ENCODE measurements around the gene SCTR.

SCTR gene

DNA sequence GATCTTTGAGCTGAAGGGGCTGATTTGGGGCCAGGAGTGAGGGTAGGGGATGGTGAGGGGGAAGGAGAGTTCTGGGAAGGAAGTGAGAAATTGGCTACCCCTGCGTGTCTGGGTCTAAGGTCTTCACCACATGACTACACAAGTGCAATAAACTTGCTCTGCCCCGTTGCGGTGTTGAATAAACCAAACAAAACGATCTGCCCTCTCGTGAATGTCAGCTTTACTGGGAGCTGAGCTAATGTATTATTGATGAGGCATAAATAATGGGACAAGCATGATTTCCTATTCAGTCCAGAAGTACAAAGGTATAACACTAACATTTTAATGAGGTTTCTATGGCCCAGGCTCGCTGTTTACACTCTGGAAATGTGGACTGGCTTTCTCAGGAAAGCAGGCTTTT lies 11.9 kb upstream of the SCTR start:
- WGBS = 56% methylated on average over 5 of the region's 6 CpGs
- H3K18ac ChIP-seq (ENCODE audit: low read depth in 1 of 2, low read length in 2 of 2) = no peak overlapping the region
- DNase-seq = no peak
- no peak overlapping the region for H2AFZ ChIP-seq (ENCODE audit: low read depth, low read length)
- peaks cover 40% of the 10 kb centered on the region for H3K9me3 ChIP-seq (ENCODE audit: control insufficient read depth, low read length)
- no peaks in the 10 kb centered on the region for H3K4me1 ChIP-seq (ENCODE audit: control insufficient read depth, insufficient read depth, low read depth, low read length)
- no peak overlapping the region for H3K9ac ChIP-seq (ENCODE audit: low read length)
- H2BK12ac ChIP-seq (ENCODE audit: low read length in 2 of 2) = no peak overlapping the region
- no peaks in the 10 kb centered on the region for H3K79me1 ChIP-seq (replicated peaks; ENCODE audit: low read length, poor library complexity, severe bottlenecking)
- no peak overlapping the region for H3K27ac ChIP-seq (ENCODE audit: low read length, poor library complexity, severe bottlenecking)
- H3K4me3 ChIP-seq (ENCODE audit: insufficient read depth in 1 of 2, low read depth in 1 of 2, low read length in 2 of 2) = no peak overlapping the region
- no peak overlapping the region for H3K4ac ChIP-seq (ENCODE audit: low read depth in 1 of 2, low read length in 2 of 2)
- H3K36me3 ChIP-seq (ENCODE audit: control insufficient read depth in 1 of 2, insufficient read depth in 2 of 2, low read depth in 1 of 2, low read length in 2 of 2) = no peaks in the 10 kb centered on the region
- H3K27me3 ChIP-seq (ENCODE audit: control insufficient read depth in 1 of 2, insufficient read depth in 1 of 2, low read length in 2 of 2) = peaks cover 11 to 29% of the 10 kb centered on the region in 2 experiments
- no peak overlapping the region for H2AK5ac ChIP-seq (ENCODE audit: low read length, severe bottlenecking)
- no peak overlapping the region for H3K14ac ChIP-seq (ENCODE audit: low read length in 2 of 2)
- no peak overlapping the region for H4K91ac ChIP-seq (ENCODE audit: low read length)
- H4K8ac ChIP-seq (ENCODE audit: low read length) = no peak overlapping the region
- H2BK15ac ChIP-seq (ENCODE audit: low read depth, poor library complexity, severe bottlenecking) = no peak overlapping the region
- H3K23ac ChIP-seq (ENCODE audit: low read length in 2 of 2) = no peak overlapping the region
- no peak overlapping the region for H2BK120ac ChIP-seq (ENCODE audit: low read depth, low read length)
- no peak overlapping the region for H2BK5ac ChIP-seq (ENCODE audit: low read depth, low read length, poor library complexity, severe bottlenecking)
- no peak overlapping the region for H3K4me2 ChIP-seq (ENCODE audit: low read length, poor library complexity, severe bottlenecking)

- Histone ChIP-seq H2AK5ac (ENCODE audit: low read length, severe bottlenecking) (no peak overlapping the region), H3K14ac (ENCODE audit: low read length in 2 of 2) (no peak overlapping the region), H3K18ac (ENCODE audit: low read depth in 1 of 2, low read length in 2 of 2) (no peak overlapping the region), H2BK120ac (ENCODE audit: low read depth, low read length) (no peak overlapping the region), H3K27me3 (ENCODE audit: control insufficient read depth in 1 of 2, insufficient read depth in 1 of 2, low read length in 2 of 2) (peaks cover 8 to 20% of the 10 kb centered on the region in 2 experiments), H4K8ac (ENCODE audit: low read length) (no peak overlapping the region), H2BK12ac (ENCODE audit: low read length in 2 of 2) (no peak overlapping the region), H4K91ac (ENCODE audit: low read length) (no peak overlapping the region), H3K4ac (ENCODE audit: low read depth in 1 of 2, low read length in 2 of 2) (no peak overlapping the region), H3K23ac (ENCODE audit: low read length in 2 of 2) (no peak overlapping the region), H3K36me3 (ENCODE audit: control insufficient read depth in 1 of 2, insufficient read depth in 2 of 2, low read depth in 1 of 2, low read length in 2 of 2) (no peaks in the 10 kb centered on the region), H3K9me3 (ENCODE audit: control insufficient read depth, low read length) (peaks cover 44% of the 10 kb centered on the region), H3K27ac (ENCODE audit: low read length, poor library complexity, severe bottlenecking) (no peak overlapping the region), H2BK15ac (ENCODE audit: low read depth, poor library complexity, severe bottlenecking) (no peak overlapping the region), H3K9ac (ENCODE audit: low read length) (no peak overlapping the region), H3K79me1 (replicated peaks; ENCODE audit: low read length, poor library complexity, severe bottlenecking) (no peaks in the 10 kb centered on the region), H3K4me2 (ENCODE audit: low read length, poor library complexity, severe bottlenecking) (no peak overlapping the region), H3K4me1 (ENCODE audit: control insufficient read depth, insufficient read depth, low read depth, low read length) (no peaks in the 10 kb centered on the region), H2AFZ (ENCODE audit: low read depth, low read length) (no peak overlapping the region), H3K4me3 (ENCODE audit: insufficient read depth in 1 of 2, low read depth in 1 of 2, low read length in 2 of 2) (no peak overlapping the region), H2BK5ac (ENCODE audit: low read depth, low read length, poor library complexity, severe bottlenecking) (no peak overlapping the region)
- no CpG with 5 or more reads among the region's 1 CpG for WGBS
- DNase-seq = no peak
Measured at GRCh38 chr2:119533560-119533959, 9.3 kb upstream of the SCTR start.

DNA sequence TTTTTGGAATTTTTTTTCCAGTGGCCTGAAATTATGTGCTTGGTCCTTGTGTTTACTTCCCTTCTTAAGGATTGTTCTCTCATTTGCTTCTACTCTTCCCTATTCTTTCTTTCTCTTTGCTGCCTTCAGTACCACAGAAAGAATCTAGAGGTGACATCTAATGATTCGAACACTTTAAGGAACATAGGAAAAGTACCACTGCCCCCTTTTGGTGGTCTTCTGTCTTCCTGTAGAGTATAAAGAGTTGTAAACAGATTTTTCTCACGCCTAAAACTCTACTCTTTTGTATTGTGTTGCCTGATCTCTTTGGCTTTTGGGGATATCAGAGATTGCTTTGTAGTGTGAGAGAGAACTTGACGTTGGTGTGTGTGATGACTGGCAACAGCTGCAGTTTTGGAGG lies 7.0 kb upstream of the SCTR start:
- Histone ChIP-seq H3K4ac (ENCODE audit: low read depth in 1 of 2, low read length in 2 of 2) (no peak overlapping the region), H3K23ac (ENCODE audit: low read length in 2 of 2) (no peak overlapping the region), H2BK120ac (ENCODE audit: low read depth, low read length) (no peak overlapping the region), H2BK5ac (ENCODE audit: low read depth, low read length, poor library complexity, severe bottlenecking) (no peak overlapping the region), H3K9ac (ENCODE audit: low read length) (no peak overlapping the region), H3K27me3 (ENCODE audit: control insufficient read depth in 1 of 2, insufficient read depth in 1 of 2, low read length in 2 of 2) (peaks cover 30 to 31% of the 10 kb centered on the region in 2 experiments), H3K4me2 (ENCODE audit: low read length, poor library complexity, severe bottlenecking) (no peak overlapping the region), H2AFZ (ENCODE audit: low read depth, low read length) (no peak overlapping the region), H3K27ac (ENCODE audit: low read length, poor library complexity, severe bottlenecking) (no peak overlapping the region), H3K4me3 (ENCODE audit: insufficient read depth in 1 of 2, low read depth in 1 of 2, low read length in 2 of 2) (no peak overlapping the region), H3K36me3 (ENCODE audit: control insufficient read depth in 1 of 2, insufficient read depth in 2 of 2, low read depth in 1 of 2, low read length in 2 of 2) (no peaks in the 10 kb centered on the region), H3K9me3 (ENCODE audit: control insufficient read depth, low read length) (peaks cover 44% of the 10 kb centered on the region), H2AK5ac (ENCODE audit: low read length, severe bottlenecking) (no peak overlapping the region), H2BK15ac (ENCODE audit: low read depth, poor library complexity, severe bottlenecking) (no peak overlapping the region), H4K91ac (ENCODE audit: low read length) (no peak overlapping the region), H3K18ac (ENCODE audit: low read depth in 1 of 2, low read length in 2 of 2) (no peak overlapping the region), H2BK12ac (ENCODE audit: low read length in 2 of 2) (no peak overlapping the region), H3K4me1 (ENCODE audit: control insufficient read depth, insufficient read depth, low read depth, low read length) (no peaks in the 10 kb centered on the region), H4K8ac (ENCODE audit: low read length) (no peak overlapping the region), H3K79me1 (replicated peaks; ENCODE audit: low read length, poor library complexity, severe bottlenecking) (no peaks in the 10 kb centered on the region), H3K14ac (ENCODE audit: low read length in 2 of 2) (no peak overlapping the region)
- WGBS = 25% methylated on average over 2 of the region's 3 CpGs
- no peak for DNase-seq

DNA sequence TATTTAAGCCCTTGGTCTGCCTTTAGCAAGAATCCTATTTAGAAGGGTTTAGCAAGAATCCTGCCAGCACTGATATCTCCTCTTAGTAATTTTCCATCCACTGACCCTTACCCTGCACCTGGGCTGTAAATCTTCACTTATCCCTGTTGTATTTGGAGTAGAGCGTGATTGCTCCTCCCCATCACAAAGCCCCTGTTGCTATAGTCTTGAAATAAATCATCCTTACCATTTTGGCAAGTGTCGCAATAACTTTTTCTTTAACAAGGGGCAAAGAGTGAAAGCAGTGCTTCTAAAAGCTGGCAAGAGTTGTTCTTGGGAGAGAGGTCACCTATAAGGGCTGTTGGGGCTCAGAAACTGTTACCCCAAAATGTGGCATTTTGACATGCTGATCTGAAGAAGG lies 3.7 kb upstream of the SCTR start:
- no peak overlapping the region for H3K14ac ChIP-seq (ENCODE audit: low read length in 2 of 2)
- no peaks in the 10 kb centered on the region for H3K79me1 ChIP-seq (replicated peaks; ENCODE audit: low read length, poor library complexity, severe bottlenecking)
- H4K8ac ChIP-seq (ENCODE audit: low read length) = no peak overlapping the region
- H3K36me3 ChIP-seq (ENCODE audit: control insufficient read depth in 1 of 2, insufficient read depth in 2 of 2, low read depth in 1 of 2, low read length in 2 of 2) = no peaks in the 10 kb centered on the region
- no peak overlapping the region for H3K18ac ChIP-seq (ENCODE audit: low read depth in 1 of 2, low read length in 2 of 2)
- peaks cover 12% of the 10 kb centered on the region for H3K4me1 ChIP-seq (ENCODE audit: control insufficient read depth, insufficient read depth, low read depth, low read length)
- 67% methylated on average over 1 of the region's 2 CpGs for WGBS
- H3K4me2 ChIP-seq (ENCODE audit: low read length, poor library complexity, severe bottlenecking) = no peak overlapping the region
- no peak overlapping the region for H2BK120ac ChIP-seq (ENCODE audit: low read depth, low read length)
- no peak overlapping the region for H2BK5ac ChIP-seq (ENCODE audit: low read depth, low read length, poor library complexity, severe bottlenecking)
- no peak overlapping the region for H2BK12ac ChIP-seq (ENCODE audit: low read length in 2 of 2)
- no peak overlapping the region for H3K23ac ChIP-seq (ENCODE audit: low read length in 2 of 2)
- H2AK5ac ChIP-seq (ENCODE audit: low read length, severe bottlenecking) = no peak overlapping the region
- H3K4me3 ChIP-seq (ENCODE audit: insufficient read depth in 1 of 2, low read depth in 1 of 2, low read length in 2 of 2) = no peak overlapping the region
- H3K27me3 ChIP-seq (ENCODE audit: control insufficient read depth in 1 of 2, insufficient read depth in 1 of 2, low read length in 2 of 2) = peaks cover 59 to 61% of the 10 kb centered on the region in 2 experiments
- peaks cover 21% of the 10 kb centered on the region for H3K9me3 ChIP-seq (ENCODE audit: control insufficient read depth, low read length)
- H3K27ac ChIP-seq (ENCODE audit: low read length, poor library complexity, severe bottlenecking) = no peak overlapping the region
- H2BK15ac ChIP-seq (ENCODE audit: low read depth, poor library complexity, severe bottlenecking) = no peak overlapping the region
- H3K9ac ChIP-seq (ENCODE audit: low read length) = no peak overlapping the region
- H4K91ac ChIP-seq (ENCODE audit: low read length) = no peak overlapping the region
- DNase-seq = no peak
- H2AFZ ChIP-seq (ENCODE audit: low read depth, low read length) = no peak overlapping the region
- no peak overlapping the region for H3K4ac ChIP-seq (ENCODE audit: low read depth in 1 of 2, low read length in 2 of 2)

Measured in mesenchymal stem cell (in vitro differentiated cells and primary cell).